ENCODE data around the gene TBC1D22A.

DNA sequence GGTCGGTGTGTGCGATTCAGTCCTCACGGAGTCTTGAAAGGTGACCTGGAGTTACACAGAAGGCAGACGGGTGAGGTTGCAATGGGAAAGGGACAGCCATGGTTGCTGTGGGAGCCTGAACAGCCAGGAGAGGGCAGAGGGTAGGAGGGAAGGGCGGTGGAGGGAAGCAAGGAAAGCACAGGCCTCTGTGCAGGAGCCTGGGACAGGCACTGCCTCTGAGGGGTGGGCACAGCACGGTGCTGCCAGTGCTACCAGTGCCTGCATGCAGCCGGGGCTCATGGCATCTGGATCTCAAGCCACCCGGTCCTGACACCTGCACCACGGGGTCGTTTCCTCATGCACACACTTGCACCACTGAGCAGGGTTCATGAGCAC lies 401.0 kb downstream of the TBC1D22A start:
- TF ChIP-seq, protein P1, sequence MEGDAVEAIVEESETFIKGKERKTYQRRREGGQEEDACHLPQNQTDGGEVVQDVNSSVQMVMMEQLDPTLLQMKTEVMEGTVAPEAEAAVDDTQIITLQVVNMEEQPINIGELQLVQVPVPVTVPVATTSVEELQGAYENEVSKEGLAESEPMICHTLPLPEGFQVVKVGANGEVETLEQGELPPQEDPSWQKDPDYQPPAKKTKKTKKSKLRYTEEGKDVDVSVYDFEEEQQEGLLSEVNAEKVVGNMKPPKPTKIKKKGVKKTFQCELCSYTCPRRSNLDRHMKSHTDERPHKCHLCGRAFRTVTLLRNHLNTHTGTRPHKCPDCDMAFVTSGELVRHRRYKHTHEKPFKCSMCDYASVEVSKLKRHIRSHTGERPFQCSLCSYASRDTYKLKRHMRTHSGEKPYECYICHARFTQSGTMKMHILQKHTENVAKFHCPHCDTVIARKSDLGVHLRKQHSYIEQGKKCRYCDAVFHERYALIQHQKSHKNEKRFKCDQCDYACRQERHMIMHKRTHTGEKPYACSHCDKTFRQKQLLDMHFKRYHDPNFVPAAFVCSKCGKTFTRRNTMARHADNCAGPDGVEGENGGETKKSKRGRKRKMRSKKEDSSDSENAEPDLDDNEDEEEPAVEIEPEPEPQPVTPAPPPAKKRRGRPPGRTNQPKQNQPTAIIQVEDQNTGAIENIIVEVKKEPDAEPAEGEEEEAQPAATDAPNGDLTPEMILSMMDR (IDR thresholded peaks at IDR 0.05; ENCODE audit: insufficient read depth, low read depth, low read length): no peak
- no peak for TF ChIP-seq EZH2 (IDR thresholded peaks at IDR 0.05; ENCODE audit: insufficient read depth, low read length)

Data from astrocyte (in vitro differentiated cells and primary cell).